Islet precursor cell (in vitro differentiated cells): ENCODE measurements around the gene LGI4.
A peak's percentile ranks its signal among the peaks of the same experiment; 100 is the strongest.

Experiments
- DNase-seq: peaks from one replicate; pipeline ENCODE4 v3.0.0-alpha.2; 2018

LGI4 gene

GRCh38 chr19:35122687-35123551, 11.9 kb downstream of the LGI4 start:
- no peak for DNase-seq

GRCh38 chr19:35120898-35121297, 14.0 kb downstream of the LGI4 start:
- no peak for DNase-seq

- no peak for DNase-seq
Measured at GRCh38 chr19:35120492-35120891, 14.4 kb downstream of the LGI4 start.

GRCh38 chr19:35119578-35120155, 15.2 kb downstream of the LGI4 start:
- DNase-seq: no peak

- DNase-seq: no peak
Measured at GRCh38 chr19:35119091-35119490, 15.8 kb downstream of the LGI4 start.

- DNase-seq: no peak
Measured at GRCh38 chr19:35118268-35119020, 16.4 kb downstream of the LGI4 start.

GRCh38 chr19:35117799-35118198, 17.1 kb downstream of the LGI4 start:
- no peak for DNase-seq

- DNase-seq: no peak
Measured at GRCh38 chr19:35117116-35117515, 17.7 kb downstream of the LGI4 start.

GRCh38 chr19:35116072-35116801, 18.6 kb downstream of the LGI4 start:
- no peak for DNase-seq

GRCh38 chr19:35115177-35115951, 19.5 kb downstream of the LGI4 start, which contains the start of gene FXYD3:
Gene FXYD3 (plus strand): TSS chr19:35115823. CDS start chr19:35119377, 3,554 bp downstream.
- no peak for DNase-seq

- DNase-seq: peak; percentile 83
Measured at GRCh38 chr19:35114353-35115176, 20.3 kb downstream of the LGI4 start.

GRCh38 chr19:35112995-35113688, 21.7 kb downstream of the LGI4 start:
- DNase-seq: no peak

GRCh38 chr19:35110974-35111373, 23.9 kb downstream of the LGI4 start:
- DNase-seq: peak; percentile 81

- DNase-seq: no peak
Measured at GRCh38 chr19:35109395-35110112, 25.3 kb downstream of the LGI4 start.

- no peak for DNase-seq
Measured at GRCh38 chr19:35108730-35109129, 26.1 kb downstream of the LGI4 start.

- peak; percentile 92 for DNase-seq
Measured at GRCh38 chr19:35107545-35107944, 27.3 kb downstream of the LGI4 start.

- no peak for DNase-seq
Measured at GRCh38 chr19:35106898-35107541, 27.8 kb downstream of the LGI4 start.

GRCh38 chr19:35106291-35106583, 28.6 kb downstream of the LGI4 start:
- DNase-seq: no peak
